PC-3 (cell line): ENCODE data around the gene GDAP2. TPM values are rescaled to one million over a fixed set of nuclear protein-coding genes. Genes with fewer than 3 reads are reported as not detected.
A peak's percentile ranks its signal among the peaks of the same experiment; 100 is the strongest.

Experiments
- ATAC-seq: fragments of 200-7000 bp; cut with Tn5 transposase; 2 replicates; pipeline ENCODE4 v1.9.1; 2020; ENCODE audit warnings: mild to moderate bottlenecking, moderate library complexity
- BruUV-seq: library from RNA; stranded (reverse); fragments of 400-500 nt; replicated peaks from 2 replicates; lab custom pipeline; 2021; lab: Mats Ljungman, UMichigan
- CTCF ChIA-PET: fragments of 300-600 bp; sonication (Branson Sonifier 250); formaldehyde crosslinking; loops from one replicate; lab custom pipeline; 2022; ENCODE audit warnings: antibody characterized with exemption; lab: Charles Lee
- POLR2A ChIA-PET: fragments of 300-600 bp; sonication (Branson Sonifier 250); formaldehyde crosslinking; loops from one replicate; lab custom pipeline; 2022; ENCODE audit warnings: antibody characterized with exemption; ENCODE audit not compliant: unreplicated experiment; lab: Charles Lee
- DNase-seq: peaks from one replicate; pipeline ENCODE4 v3.0.0-alpha.2; 2015
- H2AFZ ChIP-seq: fragments of 300-600 bp; sonication (generic); 2 replicates; pipeline ENCODE4 v1.6.0; 2016; ENCODE audit warnings: antibody characterized with exemption, low read length
- H3F3A ChIP-seq: fragments of 300-600 bp; sonication (generic); one replicate; pipeline ENCODE4 v1.6.0; 2017; ENCODE audit warnings: antibody characterized with exemption, low read length, control low read depth, mild to moderate bottlenecking; ENCODE audit not compliant: unreplicated experiment
- H3K27ac ChIP-seq: fragments of 300-600 bp; sonication (generic); 2 replicates; pipeline ENCODE4 v1.5.1; 2016; ENCODE audit warnings: mild to moderate bottlenecking, low read length
- H3K27me3 ChIP-seq: fragments of 300-600 bp; sonication (generic); 2 replicates; pipeline ENCODE4 v1.6.1; 2016; ENCODE audit warnings: low read length, mixed read lengths
- H3K36me3 ChIP-seq: fragments of 300-600 bp; sonication (generic); 2 replicates; pipeline ENCODE4 v1.6.1; 2016; ENCODE audit warnings: low read depth, mixed run types, low read length, mixed read lengths
- H3K4me1 ChIP-seq: fragments of 300-600 bp; sonication (generic); 2 replicates; pipeline ENCODE4 v1.5.1; 2016; ENCODE audit warnings: low read length; ENCODE audit not compliant: insufficient read depth
- H3K4me2 ChIP-seq: fragments of 300-600 bp; sonication (generic); 2 replicates; pipeline ENCODE4 v1.6.0; 2016; ENCODE audit warnings: low read length
- H3K4me3 ChIP-seq: fragments of 300-600 bp; sonication (generic); 2 replicates; pipeline ENCODE4 v1.5.1; 2016; ENCODE audit warnings: mild to moderate bottlenecking, low read length, mixed read lengths
- H3K79me2 ChIP-seq: fragments of 300-600 bp; sonication (generic); 2 replicates; pipeline ENCODE4 v1.6.1; 2017; ENCODE audit warnings: low read length, mixed read lengths
- H3K9ac ChIP-seq: fragments of 300-600 bp; sonication (generic); 2 replicates; pipeline ENCODE4 v1.6.0; 2016; ENCODE audit warnings: mild to moderate bottlenecking, low read length
- H3K9me2 ChIP-seq: fragments of 300-600 bp; sonication (generic); replicated peaks from 2 replicates; pipeline ENCODE4 v1.6.1; 2016; ENCODE audit warnings: mixed run types, low read length, mixed read lengths
- H3K9me3 ChIP-seq: fragments of 300-600 bp; sonication (generic); 2 replicates; pipeline ENCODE4 v1.6.1; 2016; ENCODE audit warnings: low read length, mixed read lengths
- H4K20me1 ChIP-seq: fragments of 300-600 bp; sonication (generic); 2 replicates; pipeline ENCODE4 v1.6.1; 2016; ENCODE audit warnings: low read length, mixed read lengths
- CTCF ChIP-seq: fragments of 300-600 bp; sonication (generic); conservative IDR thresholded peaks from 2 replicates; pipeline ENCODE4 v1.5.1; 2017; ENCODE audit warnings: antibody characterized with exemption, low read depth, mild to moderate bottlenecking, low read length
- EZH2 ChIP-seq: fragments of 300-600 bp; sonication (generic); IDR thresholded peaks from one replicate; pipeline ENCODE4 v1.6.1; 2017; ENCODE audit warnings: antibody characterized with exemption, mild to moderate bottlenecking, low read length; ENCODE audit not compliant: unreplicated experiment
- EZH2phosphoT487 ChIP-seq: fragments of 300-600 bp; sonication (generic); IDR thresholded peaks from 2 replicates; pipeline ENCODE4 v1.6.1; 2018; ENCODE audit warnings: mild to moderate bottlenecking, antibody characterized with exemption, low read length, borderline replicate concordance
- intact Hi-C: fragments of 100-400 bp; cut with micrococcal nuclease; formaldehyde crosslinking; loops from 2 replicates; pipeline ENCODE4 v1.9.0; 2023
- total RNA-seq: library from RNA; depleted of rRNA; stranded (reverse); fragments of >200 nt; gene quantifications from 2 replicates; pipeline ENCODE4 v1.2.3, GENCODE V29; 2014

GDAP2 gene
- total RNA-seq, 1 experiment from 2014 or later = 20.7 TPM

GRCh38 chr1:117830222-117830621 lies 99.2 kb downstream of the GDAP2 start:
- Histone ChIP-seq H3F3A (peaks cover 14% of the 10 kb centered on the region), H3K79me2 (no peaks in the 10 kb centered on the region), H3K4me2 (no peak overlapping the region), H2AFZ (no peak overlapping the region), H3K9me3 (no peaks in the 10 kb centered on the region), H3K9ac (no peak overlapping the region), H4K20me1 (no peaks in the 10 kb centered on the region), H3K36me3 (no peaks in the 10 kb centered on the region), H3K9me2 (no peaks in the 10 kb centered on the region), H3K4me1 (peaks cover 31% of the 10 kb centered on the region), H3K27ac (no peak overlapping the region), H3K4me3 (no peak overlapping the region), H3K27me3 (no peaks in the 10 kb centered on the region)
- intact Hi-C loops = no loop called here
- ATAC-seq (no peak), DNase-seq (no peak)
- ChIA-PET CTCF (no interaction called here), POLR2A (no interaction called here)
- TF ChIP-seq EZH2phosphoT487 = no peak
- no peak for TF ChIP-seq EZH2
- no peak for TF ChIP-seq CTCF
- BruUV-seq = no TSS peak

GRCh38 chr1:117828201-117828600 lies 101.2 kb downstream of the GDAP2 start:
- Histone ChIP-seq H4K20me1 (no peaks in the 10 kb centered on the region), H3K79me2 (no peaks in the 10 kb centered on the region), H3F3A (peaks cover 14% of the 10 kb centered on the region), H3K4me1 (peaks cover 39% of the 10 kb centered on the region), H3K4me3 (no peak overlapping the region), H3K27me3 (no peaks in the 10 kb centered on the region), H3K27ac (no peak overlapping the region), H3K36me3 (no peaks in the 10 kb centered on the region), H3K9me2 (no peaks in the 10 kb centered on the region), H3K4me2 (no peak overlapping the region), H2AFZ (no peak overlapping the region), H3K9me3 (no peaks in the 10 kb centered on the region), H3K9ac (no peak overlapping the region)
- TF ChIP-seq EZH2phosphoT487 (no peak), CTCF (no peak), EZH2 (no peak)
- ChIA-PET POLR2A (no interaction called here), CTCF (no interaction called here)
- BruUV-seq = no TSS peak
- intact Hi-C loops = no loop called here
- DNase-seq (no peak), ATAC-seq (no peak)

GRCh38 chr1:117826540-117827078 lies 102.8 kb downstream of the GDAP2 start:
- H3K9me3 ChIP-seq = no peaks in the 10 kb centered on the region
- peak overlapping the region; percentile 20; the same call in 1 of the 2 replicates for H3K9ac ChIP-seq
- H3K27me3 ChIP-seq = no peaks in the 10 kb centered on the region
- H3F3A ChIP-seq = peaks cover 14% of the 10 kb centered on the region
- intact Hi-C loops = loop anchor here (2.0 kb wide), 2 partner anchors 16 to 68 kb away; no protein-coding TSS in a partner anchor
- H3K27ac ChIP-seq = peak overlapping the region; percentile 85
- DNase-seq = peak; percentile 97
- H3K79me2 ChIP-seq = no peaks in the 10 kb centered on the region
- peaks cover 47% of the 10 kb centered on the region for H3K4me1 ChIP-seq
- ChIA-PET POLR2A (no interaction called here), CTCF (interaction anchor here (0.6 kb wide), 1 partner anchor 514 kb away, joined by 3 read pairs; no protein-coding TSS in a partner anchor)
- no peak for TF ChIP-seq CTCF
- TF ChIP-seq EZH2 = no peak
- TF ChIP-seq EZH2phosphoT487 = no peak
- H3K9me2 ChIP-seq = no peaks in the 10 kb centered on the region
- no TSS peak for BruUV-seq
- H4K20me1 ChIP-seq = no peaks in the 10 kb centered on the region
- peak; percentile 81 for ATAC-seq
- no peak overlapping the region for H2AFZ ChIP-seq
- no peaks in the 10 kb centered on the region for H3K36me3 ChIP-seq
- H3K4me3 ChIP-seq = peak overlapping the region; percentile 24; the same call in 1 of the 2 replicates
- H3K4me2 ChIP-seq = peak overlapping the region; percentile 63
